ENCODE results near the gene TGOLN2.

DNA sequence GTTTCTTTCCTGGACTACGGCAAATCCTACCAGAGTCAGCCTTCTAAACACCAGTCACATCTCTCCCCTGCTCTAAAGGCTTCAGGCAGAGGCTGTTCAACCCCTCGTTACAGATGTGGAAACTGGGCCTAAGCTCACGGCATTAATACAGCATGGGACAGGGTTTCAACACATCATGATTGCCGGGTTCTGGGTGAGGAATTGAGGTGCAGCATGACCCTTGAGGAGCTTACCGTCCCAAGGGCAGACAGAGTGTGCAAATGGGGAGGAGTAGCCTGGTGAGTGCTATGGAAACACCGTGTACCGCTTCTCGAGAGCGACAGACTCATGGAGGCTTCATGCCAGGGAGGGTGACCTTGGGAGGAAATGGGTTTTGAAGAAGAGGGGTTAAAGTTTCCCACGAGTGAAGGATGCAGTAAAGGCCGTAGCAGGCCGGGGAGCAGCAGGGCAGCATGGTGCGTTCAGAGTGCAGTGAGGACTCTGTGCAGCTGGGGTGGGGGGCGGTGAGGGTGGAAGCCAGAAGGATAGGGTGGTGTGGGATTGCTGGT is 51.1 kb downstream of the TGOLN2 start:
- TF ChIP-seq ARID4B (CRISPR knock-in tag; IDR thresholded peaks at IDR 0.05; ENCODE audit: borderline replicate concordance) (no peak), ZNF219 (CRISPR knock-in tag; IDR thresholded peaks at IDR 0.05; ENCODE audit: borderline replicate concordance) (no peak), CTCF (IDR thresholded peaks at IDR 0.05) (no peak), FOXP1 (CRISPR knock-in tag; IDR thresholded peaks at IDR 0.05; ENCODE audit: borderline replicate concordance) (no peak)
- TF ChIP-seq, protein P1, sequence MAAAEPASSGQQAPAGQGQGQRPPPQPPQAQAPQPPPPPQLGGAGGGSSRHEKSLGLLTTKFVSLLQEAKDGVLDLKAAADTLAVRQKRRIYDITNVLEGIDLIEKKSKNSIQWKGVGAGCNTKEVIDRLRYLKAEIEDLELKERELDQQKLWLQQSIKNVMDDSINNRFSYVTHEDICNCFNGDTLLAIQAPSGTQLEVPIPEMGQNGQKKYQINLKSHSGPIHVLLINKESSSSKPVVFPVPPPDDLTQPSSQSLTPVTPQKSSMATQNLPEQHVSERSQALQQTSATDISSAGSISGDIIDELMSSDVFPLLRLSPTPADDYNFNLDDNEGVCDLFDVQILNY (CRISPR knock-in tag; IDR thresholded peaks at IDR 0.05), result no peak
